GM12878 (cell line): ENCODE data around the gene HS3ST1. TPM values are rescaled to one million over a fixed set of nuclear protein-coding genes. Genes with fewer than 3 reads are reported as not detected.
A peak's percentile ranks its signal among the peaks of the same experiment; 100 is the strongest.

Experiments
- ATAC-seq: fragments of 200-7000 bp; cut with Tn5 transposase; 3 replicates; pipeline ENCODE4 v1.9.1; 2020; ENCODE audit warnings: mild to moderate bottlenecking, moderate library complexity
- BruUV-seq: library from RNA; stranded (reverse); fragments of 400-500 nt; replicated peaks from 2 replicates; lab custom pipeline; 2021; lab: Mats Ljungman, UMichigan
- CTCF ChIA-PET: fragments of 300-600 bp; sonication (Branson Sonifier 250); formaldehyde crosslinking; extraction: SDS; loops from one replicate; lab custom pipeline; 2021; ENCODE audit warnings: inconsistent platforms; lab: Yijun Ruan, JAX
- POLR2A ChIA-PET: fragments of 350-600 bp; formaldehyde crosslinking; extraction: SDS; loops from one replicate; lab custom pipeline; 2021; ENCODE audit warnings: inconsistent platforms; lab: Charles Lee
- RAD21 ChIA-PET: fragments of 300-600 bp; sonication (Branson Sonifier 250); formaldehyde crosslinking; loops from one replicate; lab custom pipeline; 2023; ENCODE audit warnings: antibody characterized with exemption; ENCODE audit not compliant: unreplicated experiment; lab: Charles Lee
- SMC1A ChIA-PET: fragments of 300-600 bp; sonication (Branson Sonifier 250); formaldehyde crosslinking; loops from one replicate; lab custom pipeline; 2023; ENCODE audit not compliant: unreplicated experiment, uncharacterized antibody; lab: Charles Lee
- DNase-seq: peaks from one replicate; pipeline ENCODE4 v3.0.0-alpha.2; 2011; ENCODE audit warnings: low read depth, low spot score
- FAIRE-seq: peaks from 3 replicates; lab custom pipeline; 2011; peaks lifted over from hg19 to GRCh38; lab: Jason Lieb, UNC
- H2AFZ ChIP-seq: 2 replicates; pipeline ENCODE4 v1.6.0; 2011; ENCODE audit warnings: low read depth, low read length, control low read depth; ENCODE audit not compliant: control insufficient read depth
- H3K27ac ChIP-seq: 2 replicates; pipeline ENCODE4 v1.5.1; 2011; ENCODE audit warnings: control low read depth; ENCODE audit not compliant: control insufficient read depth, insufficient read depth
- H3K27me3 ChIP-seq, 2 experiments: replicated peaks in 1 of 2; 2 replicates each; pipeline versions ENCODE4 v1.6.0 to v1.6.1; 2011; ENCODE audit warnings: low read length in 1 of 2; ENCODE audit not compliant: control insufficient read depth in 2 of 2, insufficient read depth in 2 of 2
- H3K36me3 ChIP-seq, 2 experiments: 2 replicates each; pipeline ENCODE4 v1.5.1; 2011; ENCODE audit warnings: low read length in 1 of 2; ENCODE audit not compliant: control insufficient read depth in 2 of 2, insufficient read depth in 2 of 2
- H3K4me1 ChIP-seq: 2 replicates; pipeline ENCODE4 v1.6.1; 2011; ENCODE audit warnings: mild to moderate bottlenecking, low read length, moderate library complexity, mixed read lengths; ENCODE audit not compliant: control insufficient read depth, insufficient read depth
- H3K4me2 ChIP-seq: 2 replicates; pipeline ENCODE4 v1.6.0; 2011; ENCODE audit warnings: control low read depth; ENCODE audit not compliant: control insufficient read depth, insufficient read depth
- H3K4me3 ChIP-seq: fragments of 200-600 bp; sonication (generic); 2 replicates; pipeline ENCODE4 v1.5.1; 2016
- H3K79me2 ChIP-seq: 2 replicates; pipeline ENCODE4 v1.6.0; 2011; ENCODE audit warnings: low read length; ENCODE audit not compliant: control insufficient read depth, insufficient read depth
- H3K9ac ChIP-seq: 2 replicates; pipeline ENCODE4 v1.8.0; 2011; ENCODE audit warnings: low read length, control low read depth, mixed read lengths; ENCODE audit not compliant: control insufficient read depth, insufficient read depth
- H3K9me3 ChIP-seq: replicated peaks from 3 replicates; pipeline ENCODE4 v1.5.1; 2011; ENCODE audit warnings: mild to moderate bottlenecking, low read length; ENCODE audit not compliant: control insufficient read depth, insufficient read depth
- H4K20me1 ChIP-seq: 2 replicates; pipeline ENCODE4 v1.6.0; 2011; ENCODE audit not compliant: control insufficient read depth, insufficient read depth
- BCL3 ChIP-seq: IDR thresholded peaks from 2 replicates; pipeline ENCODE4 v1.6.1; 2011; ENCODE audit warnings: borderline replicate concordance, low read depth, mild to moderate bottlenecking, moderate library complexity, low read length; ENCODE audit not compliant: insufficient read depth, poor library complexity, severe bottlenecking
- CREB1 ChIP-seq: IDR thresholded peaks from 2 replicates; pipeline ENCODE4 v1.6.1; 2012; ENCODE audit warnings: low read depth, mild to moderate bottlenecking, inconsistent platforms
- CTCF ChIP-seq, 3 experiments: IDR thresholded peaks in 2 of 3; conservative IDR thresholded peaks in 1 of 3; 2 replicates each; pipeline ENCODE4 v1.5.1; 2011; ENCODE audit warnings: low read depth in 3 of 3, low read length in 3 of 3, mild to moderate bottlenecking in 3 of 3, control low read depth in 2 of 3, moderate library complexity in 2 of 3, inconsistent platforms in 1 of 3, mixed read lengths in 1 of 3; ENCODE audit not compliant: control insufficient read depth in 2 of 3, insufficient read depth in 1 of 3; ENCODE audit errors: extremely low read depth in 1 of 3
- GATAD2B ChIP-seq: fragments of 450-650 bp; conservative IDR thresholded peaks from 2 replicates; pipeline ENCODE4 v1.6.1; 2017; ENCODE audit warnings: low read depth, mild to moderate bottlenecking, moderate library complexity
- IRF5 ChIP-seq: fragments of 450-650 bp; IDR thresholded peaks from 2 replicates; pipeline ENCODE4 v1.6.1; 2017; ENCODE audit warnings: borderline replicate concordance
- JUND ChIP-seq: IDR thresholded peaks from 2 replicates; pipeline ENCODE4 v1.6.1; 2012; ENCODE audit warnings: low read depth, mild to moderate bottlenecking, low read length, improper control_type of control experiment, moderate library complexity
- KDM1A ChIP-seq: fragments of 200-600 bp; sonication (generic); IDR thresholded peaks from 2 replicates; pipeline ENCODE4 v1.6.1; 2016; ENCODE audit warnings: borderline replicate concordance
- MYB ChIP-seq: fragments of 150-350 bp; IDR thresholded peaks from 2 replicates; pipeline ENCODE4 v1.6.1; 2014; ENCODE audit warnings: mild to moderate bottlenecking, low read depth, low read length, borderline replicate concordance
- NR2C1 ChIP-seq: fragments of 450-650 bp; IDR thresholded peaks from 2 replicates; pipeline ENCODE4 v1.6.1; 2017; ENCODE audit warnings: antibody characterized with exemption, mild to moderate bottlenecking, moderate library complexity
- NRF1 ChIP-seq: conservative IDR thresholded peaks from 2 replicates; pipeline ENCODE4 v1.6.1; 2011; ENCODE audit warnings: mild to moderate bottlenecking, low read depth, low read length, improper control_type of control experiment
- PAX5 ChIP-seq: IDR thresholded peaks from 2 replicates; pipeline ENCODE4 v1.6.1; 2011; ENCODE audit warnings: low read depth, low read length, borderline replicate concordance
- POU2F2 ChIP-seq: IDR thresholded peaks from 3 replicates; pipeline ENCODE4 v1.6.1; 2011; ENCODE audit warnings: low read depth, mild to moderate bottlenecking, low read length, borderline replicate concordance
- RUNX3 ChIP-seq: IDR thresholded peaks from 2 replicates; pipeline ENCODE4 v1.6.1; 2012; ENCODE audit warnings: low read length, inconsistent platforms
- SMC3 ChIP-seq: IDR thresholded peaks from 2 replicates; pipeline ENCODE4 v1.6.1; 2011; ENCODE audit warnings: low read length, improper control_type of control experiment, borderline replicate concordance
- TAF1 ChIP-seq: IDR thresholded peaks from 2 replicates; pipeline ENCODE4 v1.6.1; 2011; ENCODE audit warnings: mild to moderate bottlenecking, low read depth, low read length, borderline replicate concordance
- TCF12 ChIP-seq: IDR thresholded peaks from 2 replicates; pipeline ENCODE4 v1.6.1; 2011; ENCODE audit warnings: low read depth, mild to moderate bottlenecking, low read length
- YBX1 ChIP-seq: fragments of 450-650 bp; IDR thresholded peaks from 2 replicates; pipeline ENCODE4 v1.6.1; 2016; ENCODE audit warnings: antibody characterized with exemption
- ZSCAN29 ChIP-seq: fragments of 450-650 bp; IDR thresholded peaks from 2 replicates; pipeline ENCODE4 v1.6.1; 2017; ENCODE audit warnings: mild to moderate bottlenecking, moderate library complexity
- WGBS: methylation state at CpG from one replicate; pipeline ENCODE4 v1.1.6; 2016; ENCODE audit warnings: low lambda C conversion rate; ENCODE audit not compliant: insufficient replicate concordance, insufficient coverage; ENCODE audit errors: missing lambda C conversion rate; 5-methylcytosine and 5-hydroxymethylcytosine counted together
- in situ Hi-C: fragments of 300-500 bp; cut with MboI; formaldehyde crosslinking; loops from 9 replicates; pipeline ENCODE4 v1.14.3; 2018; ENCODE audit warnings: mixed read lengths
- intact Hi-C: fragments of 100-400 bp; cut with micrococcal nuclease; formaldehyde crosslinking; loops from one replicate; pipeline ENCODE4 v1.14.2; 2022; ENCODE audit not compliant: unreplicated experiment
- polyA plus RNA-seq, 11 experiments: library from polyadenylated mRNA; depleted of rRNA in 4 of 11; unstranded in 6 of 11; stranded (reverse) in 5 of 11; fragments of >200 nt; fragmentation: Nextera tagmentation in 4 of 11; fragmentation: Illumina TruSeq in 1 of 11; extraction: Ambion mirVana in 4 of 11; extraction: Trizol in 1 of 11; gene quantifications; 1 replicate in 1 of 11; 2 replicates in 10 of 11; pipeline versions ENCODE4 v1.2.1 to v1.2.3, GENCODE V29; 2011 to 2016; ENCODE audit warnings: inconsistent platforms in 2 of 11, missing spikeins in 2 of 11, low read depth in 1 of 11
- total RNA-seq, 4 experiments: library from RNA; depleted of rRNA in 3 of 4; stranded (reverse); fragments of >200 nt in 3 of 4; fragmentation: Illumina TruSeq in 1 of 4; extraction: Trizol in 1 of 4; gene quantifications; 2 replicates each; pipeline versions ENCODE4 v1.2.1 to v1.2.3, GENCODE V29; 2013 to 2021

The HS3ST1 gene
- total and polyA plus RNA-seq, 10 of the 15 experiments (the other 5 are each of a cell fraction or from before 2014, with no cell fraction given): 0.03 to 0.65 (median 0.13) TPM

GRCh38 chr4:11469650-11470437 lies 41.1 kb upstream of the HS3ST1 start (continued):
- TF ChIP-seq BCL3: no peak
- TF ChIP-seq CREB1: no peak
- TF ChIP-seq YBX1: no peak
- no peak for TF ChIP-seq TAF1
- 0 out of 2 replicates have a peak, but pooled peaks have one; percentile 13 for TF ChIP-seq RUNX3

- Histone ChIP-seq H3K27me3 (no peaks in the 10 kb centered on the region), H4K20me1 (no peaks in the 10 kb centered on the region), H3K4me2 (no peak overlapping the region), H2AFZ (no peak overlapping the region), H3K4me3 (no peak overlapping the region), H3K27ac (no peak overlapping the region), H3K36me3 (no peaks in the 10 kb centered on the region), H3K9ac (no peak overlapping the region), H3K9me3 (no peaks in the 10 kb centered on the region), H3K79me2 (no peaks in the 10 kb centered on the region), H3K4me1 (peaks cover 31% of the 10 kb centered on the region)
- ChIA-PET CTCF (interaction anchor here (0.7 kb wide), 1 partner anchor 68 kb away, joined by 3 read pairs; no protein-coding TSS in a partner anchor), POLR2A (no interaction called here), SMC1A (interaction anchor here (0.6 to 1.3 kb wide), 4 partner anchors 19 to 74 kb away, joined by 3 to 4 read pairs (median 4); no protein-coding TSS in a partner anchor), RAD21 (no interaction called here)
- in situ Hi-C loops: no loop called here
- 85% methylated on average over 4 of the region's 4 CpGs for WGBS
- ATAC-seq (no peak), FAIRE-seq (no peak), DNase-seq (no peak)
- no TSS peak for BruUV-seq
- intact Hi-C loops: no loop called here
- TF ChIP-seq KDM1A: no peak
- TF ChIP-seq ZSCAN29: no peak
- no peak for TF ChIP-seq POU2F2
- TF ChIP-seq PAX5: no peak
- TF ChIP-seq JUND: no peak
- no peak for TF ChIP-seq CTCF (IDR thresholded peaks at IDR 0.05 in 2 of 3, conservative IDR thresholded peaks at IDR 0.05 in 1 of 3; ENCODE audit: control insufficient read depth in 2 of 3, extremely low read depth in 1 of 3, insufficient read depth in 1 of 3, low read depth in 3 of 3, low read length in 3 of 3)
- TF ChIP-seq GATAD2B: no peak
- no peak for TF ChIP-seq TCF12
- TF ChIP-seq IRF5: no peak
- TF ChIP-seq MYB: no peak
- TF ChIP-seq NR2C1: no peak
- no peak for TF ChIP-seq SMC3
- TF ChIP-seq NRF1: no peak
These were observed 40.2 kb upstream of the HS3ST1 start for GRCh38 chr4:11468901-11469300.
